ENCODE measurements around the gene CDH4.
A peak's percentile ranks its signal among the peaks of the same experiment; 100 is the strongest.

The CDH4 gene

GRCh38 chr20:61803915-61804751 is 552.1 kb downstream of the CDH4 start:
- H3K4me3 ChIP-seq (ENCODE audit: low read depth, low read length) = peak overlapping the region; percentile 14; the same call in 1 of the 2 replicates
- no peak for TF ChIP-seq CTCF (IDR thresholded peaks at IDR 0.05; ENCODE audit: low read depth, low read length)

GRCh38 chr20:61804752-61805295 is 552.8 kb downstream of the CDH4 start:
- no peak for TF ChIP-seq CTCF (IDR thresholded peaks at IDR 0.05; ENCODE audit: low read depth, low read length)
- no peak overlapping the region for H3K4me3 ChIP-seq (ENCODE audit: low read depth, low read length)

GRCh38 chr20:61805365-61805764 is 553.3 kb downstream of the CDH4 start:
- no peak for TF ChIP-seq CTCF (IDR thresholded peaks at IDR 0.05; ENCODE audit: low read depth, low read length)
- H3K4me3 ChIP-seq (ENCODE audit: low read depth, low read length) = no peak overlapping the region

GRCh38 chr20:61805781-61806180 is 553.7 kb downstream of the CDH4 start:
- H3K4me3 ChIP-seq (ENCODE audit: low read depth, low read length) = no peak overlapping the region
- no peak for TF ChIP-seq CTCF (IDR thresholded peaks at IDR 0.05; ENCODE audit: low read depth, low read length)

GRCh38 chr20:61806314-61806713 is 554.3 kb downstream of the CDH4 start:
- TF ChIP-seq CTCF (IDR thresholded peaks at IDR 0.05; ENCODE audit: low read depth, low read length) = no peak
- no peak overlapping the region for H3K4me3 ChIP-seq (ENCODE audit: low read depth, low read length)

GRCh38 chr20:61806995-61807394 is 554.9 kb downstream of the CDH4 start:
- no peak for TF ChIP-seq CTCF (IDR thresholded peaks at IDR 0.05; ENCODE audit: low read depth, low read length)
- no peak overlapping the region for H3K4me3 ChIP-seq (ENCODE audit: low read depth, low read length)

GRCh38 chr20:61807471-61808160 is 555.6 kb downstream of the CDH4 start:
- no peak for TF ChIP-seq CTCF (IDR thresholded peaks at IDR 0.05; ENCODE audit: low read depth, low read length)
- H3K4me3 ChIP-seq (ENCODE audit: low read depth, low read length) = no peak overlapping the region
